K562 (cell line): ENCODE measurements around the gene ACOT7. TPM values are rescaled to one million over a fixed set of nuclear protein-coding genes. Genes with fewer than 3 reads are reported as not detected.

Source experiments
- ATAC-seq: fragments of 200-7000 bp; cut with Tn5 transposase; 3 replicates; pipeline ENCODE4 v1.9.1; 2020; ENCODE audit warnings: moderate library complexity
- BruUV-seq: library from RNA; stranded (reverse); fragments of 400-500 nt; replicated peaks from 2 replicates; lab custom pipeline; 2021; lab: Mats Ljungman, UMichigan
- CTCF ChIA-PET: fragments of 300-600 bp; formaldehyde crosslinking; extraction: SDS; loops from one replicate; lab custom pipeline; 2021; ENCODE audit warnings: low intra/inter-chr PET ratio; lab: Yijun Ruan, JAX
- POLR2A ChIA-PET: fragments of 300-600, 350-650 bp; sonication (Branson Sonifier 250); formaldehyde crosslinking; extraction: SDS; loops from one replicate; lab custom pipeline; 2021; ENCODE audit warnings: antibody characterized with exemption, inconsistent platforms; lab: Yijun Ruan, JAX
- DNase-seq, 4 experiments: peaks; one replicate each; pipeline versions ENCODE4 v3.0.0 to v3.0.0-alpha.2; 2011 to 2018; ENCODE audit warnings: low spot score in 3 of 4, mixed read lengths in 3 of 4; ENCODE audit errors: extremely low read depth in 1 of 4
- FAIRE-seq: peaks from 2 replicates; lab custom pipeline; 2011; peaks lifted over from hg19 to GRCh38; lab: Jason Lieb, UNC
- H2AFZ ChIP-seq: 2 replicates; pipeline ENCODE4 v1.6.0; 2011; ENCODE audit warnings: low read depth, low read length, control low read depth, inconsistent platforms
- H3K27ac ChIP-seq: fragments of 200-600 bp; 3 replicates; pipeline ENCODE4 v1.8.0; 2011; ENCODE audit warnings: low read depth, mild to moderate bottlenecking, control low read depth, inconsistent platforms, low read length, moderate library complexity, mixed read lengths; ENCODE audit errors: extremely low read depth
- H3K27me3 ChIP-seq, 2 experiments: fragments of 300-600 bp in 1 of 2; 2 replicates in 1 of 2; 3 replicates in 1 of 2; pipeline versions ENCODE4 v1.6.0 to v1.8.0; 2011; ENCODE audit warnings: inconsistent platforms in 2 of 2, low read length in 2 of 2, mild to moderate bottlenecking in 1 of 2, mixed read lengths in 1 of 2, moderate library complexity in 1 of 2; ENCODE audit not compliant: control insufficient read depth in 2 of 2, insufficient read depth in 2 of 2
- H3K36me3 ChIP-seq: fragments of 300-600 bp; 3 replicates; pipeline ENCODE4 v1.8.0; 2011; ENCODE audit warnings: mild to moderate bottlenecking, low read length, inconsistent platforms; ENCODE audit not compliant: control insufficient read depth, insufficient read depth
- H3K4me1 ChIP-seq, 2 experiments: fragments of 200-600 bp in 1 of 2; replicated peaks in 1 of 2; 2 replicates in 1 of 2; 3 replicates in 1 of 2; pipeline versions ENCODE4 v1.5.1 to v1.8.0; 2011; ENCODE audit warnings: inconsistent platforms in 2 of 2, low read length in 2 of 2, mild to moderate bottlenecking in 1 of 2, mixed read lengths in 1 of 2, moderate library complexity in 1 of 2; ENCODE audit not compliant: control insufficient read depth in 2 of 2, insufficient read depth in 2 of 2
- H3K4me2 ChIP-seq: 2 replicates; pipeline ENCODE4 v1.6.1; 2011; ENCODE audit warnings: low read length, control low read depth, inconsistent platforms, mixed read lengths; ENCODE audit not compliant: insufficient read depth
- H3K4me3 ChIP-seq: fragments of 200-600 bp; sonication (generic), shearing (Covaris generic); 2 replicates; pipeline ENCODE4 v1.5.1; 2016; ENCODE audit warnings: control low read depth, inconsistent platforms
- H3K79me2 ChIP-seq: fragments of 200-600 bp; 3 replicates; pipeline ENCODE4 v1.8.0; 2011; ENCODE audit warnings: low read length, inconsistent platforms; ENCODE audit not compliant: control insufficient read depth, insufficient read depth
- H3K9ac ChIP-seq, 2 experiments: 2 replicates each; pipeline versions ENCODE4 v1.6.0 to v1.6.1; 2011; ENCODE audit warnings: low read depth in 2 of 2, low read length in 2 of 2, control low read depth in 1 of 2, inconsistent platforms in 1 of 2, mild to moderate bottlenecking in 1 of 2, mixed read lengths in 1 of 2; ENCODE audit not compliant: insufficient read depth in 1 of 2
- H3K9me1 ChIP-seq: one replicate; pipeline ENCODE4 v1.6.0; 2011; ENCODE audit warnings: inconsistent platforms, mild to moderate bottlenecking, low read length, moderate library complexity; ENCODE audit not compliant: control insufficient read depth, insufficient read depth
- H3K9me3 ChIP-seq: replicated peaks from 2 replicates; pipeline ENCODE4 v1.5.1; 2011; ENCODE audit warnings: low read depth, low read length, inconsistent platforms; ENCODE audit not compliant: control insufficient read depth, insufficient read depth
- H4K20me1 ChIP-seq: replicated peaks from 2 replicates; pipeline ENCODE4 v1.6.1; 2011; ENCODE audit warnings: low read length, inconsistent platforms, mixed read lengths; ENCODE audit not compliant: control insufficient read depth, insufficient read depth
- EGR1 ChIP-seq: fragments of 450-650 bp; conservative IDR thresholded peaks from 2 replicates; pipeline ENCODE4 v1.6.1; 2017; ENCODE audit warnings: mild to moderate bottlenecking
- YY1 ChIP-seq, 3 experiments: IDR thresholded peaks; 2 replicates each; pipeline ENCODE4 v1.6.1; 2011; ENCODE audit warnings: low read length in 2 of 3, mild to moderate bottlenecking in 2 of 3, moderate library complexity in 2 of 3, borderline replicate concordance in 1 of 3, control low read depth in 1 of 3, low read depth in 1 of 3; ENCODE audit not compliant: insufficient read depth in 3 of 3, insufficient replicate concordance in 2 of 3, control insufficient read depth in 1 of 3, insufficient read length in 1 of 3; ENCODE audit errors: extremely low read depth in 1 of 3
- WGBS: fragments of 100-300 bp; shearing (Covaris generic); methylation state at CpG from one replicate; pipeline ENCODE4 v1.1.6; 2016; ENCODE audit warnings: low coverage, mixed read lengths; ENCODE audit not compliant: insufficient coverage; ENCODE audit errors: missing lambda C conversion rate; 5-methylcytosine and 5-hydroxymethylcytosine counted together
- in situ Hi-C: fragments of 300-500 bp; cut with MboI; formaldehyde crosslinking; loops from 4 replicates; pipeline ENCODE4 v1.15.0; 2018; ENCODE audit warnings: inconsistent platforms, mixed read lengths
- intact Hi-C: fragments of 100-400 bp; cut with micrococcal nuclease; formaldehyde crosslinking; loops from 2 replicates; pipeline ENCODE4 v1.14.2; 2022
- polyA plus RNA-seq, 8 experiments: library from polyadenylated mRNA; depleted of rRNA in 4 of 8; stranded (reverse) in 5 of 8; unstranded in 3 of 8; fragments of >200 nt; fragmentation: Nextera tagmentation in 2 of 8; fragmentation: Illumina TruSeq in 1 of 8; extraction: Ambion mirVana in 2 of 8; extraction: Trizol in 1 of 8; gene quantifications; 2 replicates each; pipeline versions ENCODE4 v1.2.1 to v1.2.3, GENCODE V29; 2011 to 2014; ENCODE audit warnings: inconsistent platforms in 1 of 8, missing spikeins in 1 of 8
- total RNA-seq, 7 experiments: library from RNA; depleted of rRNA in 6 of 7; stranded (reverse); fragments of >200 nt in 6 of 7; fragmentation: Illumina TruSeq in 2 of 7; extraction: Trizol in 2 of 7; gene quantifications; 2 replicates each; pipeline versions ENCODE4 v1.2.1 to v1.2.3, GENCODE V29; 2011 to 2021; ENCODE audit warnings: low replicate concordance in 1 of 7
- TF ChIP-seq, protein P1 (sequence below): sonication (generic); formaldehyde crosslinking; IDR thresholded peaks from 2 replicates; pipeline ENCODE4 v1.8.0; 2022; ENCODE audit warnings: missing genetic modification reagents, mild to moderate bottlenecking, moderate library complexity, borderline replicate concordance

ACOT7 gene
- total and polyA plus RNA-seq, 9 of the 15 experiments (the other 6 are each of a cell fraction or from before 2014, with no cell fraction given), result 7.0 to 92.6 (median 37.2) TPM

DNA sequence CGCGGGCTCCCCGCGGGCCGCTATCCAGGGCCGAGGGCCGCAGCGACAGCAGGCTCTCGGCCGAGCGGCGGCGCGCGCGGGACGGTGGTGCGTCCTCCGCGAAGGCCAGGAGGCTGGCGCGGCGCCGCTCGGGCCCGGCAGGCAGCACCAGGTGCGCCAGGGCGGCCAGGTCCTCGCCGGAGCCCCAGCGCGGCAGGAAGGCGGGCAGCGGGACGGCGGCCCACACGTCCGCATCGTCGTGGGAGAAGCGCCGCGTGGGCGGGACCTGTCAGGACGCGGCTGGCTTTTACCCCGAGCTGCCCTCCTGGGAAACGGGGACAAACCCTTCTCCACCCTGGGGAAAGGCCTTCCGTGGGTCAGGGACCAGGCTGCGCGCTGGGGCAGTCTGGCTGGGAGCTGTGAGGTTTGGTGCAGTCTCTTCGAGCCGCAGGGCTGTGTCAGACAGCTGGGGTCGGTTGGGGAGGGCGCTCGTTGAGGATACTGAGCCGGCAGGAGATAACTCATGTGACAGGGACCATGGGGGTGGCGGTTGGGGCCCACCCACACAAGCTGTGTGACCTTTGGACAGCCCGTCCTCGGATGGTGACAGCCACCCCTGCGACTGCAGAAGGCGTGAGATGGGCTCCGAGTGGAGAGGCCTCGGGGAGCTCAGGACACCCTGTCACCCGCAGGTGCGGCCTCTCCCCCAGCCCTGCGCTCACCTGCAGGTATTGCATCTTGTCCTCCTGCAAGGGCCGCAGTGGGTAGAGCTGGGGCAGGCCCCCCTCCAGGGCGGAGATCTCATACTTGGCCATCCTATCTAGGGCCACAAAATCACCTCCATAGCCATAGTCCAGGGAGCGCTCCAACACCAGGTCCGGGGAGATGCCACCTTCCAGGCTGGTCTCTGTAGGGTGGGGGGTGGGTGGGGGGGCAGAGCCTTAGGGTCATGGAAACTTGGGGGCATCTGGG lies 143.6 kb downstream of the ACOT7 start:
- BruUV-seq, result no TSS peak
- Histone ChIP-seq H3K27ac (no peak overlapping the region), H3K79me2 (no peaks in the 10 kb centered on the region), H2AFZ (no peak overlapping the region), H3K9me1 (peaks cover 10% of the 10 kb centered on the region), H4K20me1 (peaks cover 61% of the 10 kb centered on the region), H3K27me3 (peaks cover 17 to 62% of the 10 kb centered on the region in 2 experiments; a peak in 4 of 5 replicates), H3K9ac (no peak overlapping the region), H3K9me3 (no peaks in the 10 kb centered on the region), H3K4me3 (no peak overlapping the region), H3K4me2 (no peak overlapping the region), H3K36me3 (no peaks in the 10 kb centered on the region), H3K4me1 (peaks cover 5 to 63% of the 10 kb centered on the region in 2 experiments; a peak in 3 of 5 replicates)
- ATAC-seq, result no peak
- DNase-seq, result peak; percentile 36 to 47 (median 40)
- WGBS, result 24% methylated on average over 51 of the region's 71 CpGs
- in situ Hi-C loops (loop anchor here (5.0 to 25.0 kb wide), 2 partner anchors 97 to 962 kb away; no protein-coding TSS in a partner anchor), intact Hi-C loops (no loop called here)
- ChIA-PET CTCF (interaction anchor here (0.7 to 6.6 kb wide), 3 partner anchors 28 to 155 kb away, joined by 3 to 131 read pairs (median 4); no protein-coding TSS in a partner anchor), POLR2A (interaction anchor here (0.5 to 1.3 kb wide), 5 partner anchors 10 to 283 kb away, joined by 3 to 4 read pairs (median 3); no protein-coding TSS in a partner anchor)
- TF ChIP-seq EGR1 (peak; percentile 58), YY1 (IDR thresholded peaks at IDR 0.05; ENCODE audit: borderline replicate concordance in 1 of 3, control insufficient read depth in 1 of 3, extremely low read depth in 1 of 3, insufficient read depth in 3 of 3, insufficient read length in 1 of 3, insufficient replicate concordance in 2 of 3, low read depth in 1 of 3, low read length in 2 of 3) (no peak)
- TF ChIP-seq, protein P1, sequence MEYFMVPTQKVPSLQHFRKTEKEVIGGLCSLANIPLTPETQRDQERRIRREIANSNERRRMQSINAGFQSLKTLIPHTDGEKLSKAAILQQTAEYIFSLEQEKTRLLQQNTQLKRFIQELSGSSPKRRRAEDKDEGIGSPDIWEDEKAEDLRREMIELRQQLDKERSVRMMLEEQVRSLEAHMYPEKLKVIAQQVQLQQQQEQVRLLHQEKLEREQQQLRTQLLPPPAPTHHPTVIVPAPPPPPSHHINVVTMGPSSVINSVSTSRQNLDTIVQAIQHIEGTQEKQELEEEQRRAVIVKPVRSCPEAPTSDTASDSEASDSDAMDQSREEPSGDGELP (CRISPR knock-in tag), result 0 out of 2 replicates have a peak, but pooled peaks have one; percentile 8
- no peak for FAIRE-seq
